Gastroesophageal sphincter (tissue), 4 donors: Measurements from ENCODE around the gene ZBTB32. TPM values are rescaled to one million over a fixed set of nuclear protein-coding genes. Genes with fewer than 3 reads are reported as not detected.
A peak's percentile ranks its signal among the peaks of the same experiment; 100 is the strongest.

Experiments used
- ATAC-seq: fragments of 150-250 bp; one replicate; pipeline ENCODE4 v1.9.1; 2016; ENCODE audit warnings: mild to moderate bottlenecking, moderate library complexity
- H3K27ac ChIP-seq, 4 donors: fragments of 200-600 bp; sonication (generic) in 3 of 4; 1 replicate in 3 of 4; 2 replicates in 1 of 4; pipeline ENCODE4 v1.5.1; 2016 to 2019
- H3K27me3 ChIP-seq: fragments of 200-600 bp; sonication (generic); one replicate; pipeline ENCODE4 v1.5.1; 2019
- H3K36me3 ChIP-seq, 2 donors: fragments of 200-600 bp; sonication (generic); one replicate each; pipeline ENCODE4 v1.5.1; 2019; ENCODE audit warnings: control low read depth in 1 of 2
- H3K4me1 ChIP-seq, 3 donors: fragments of 200-600 bp; sonication (generic); 1 replicate in 2 of 3; 2 replicates in 1 of 3; pipeline ENCODE4 v1.5.1; 2016 to 2019; ENCODE audit warnings: control low read depth in 2 of 3
- H3K4me3 ChIP-seq, 2 donors: fragments of 200-600 bp; sonication (generic); one replicate each; pipeline ENCODE4 v1.5.1; 2019; ENCODE audit warnings: mild to moderate bottlenecking in 1 of 2, moderate library complexity in 1 of 2
- H3K9me3 ChIP-seq, 3 donors: fragments of 200-600 bp; sonication (generic); one replicate each; pipeline ENCODE4 v1.5.1; 2017 to 2019; ENCODE audit warnings: control low read depth in 2 of 3
- EP300 ChIP-seq: sonication (generic); formaldehyde crosslinking; IDR thresholded peaks from one replicate; pipeline ENCODE4 v1.6.1; 2017; ENCODE audit warnings: antibody characterized with exemption, mild to moderate bottlenecking
- POLR2A ChIP-seq, 2 donors: fragments of 450-650 bp; IDR thresholded peaks; one replicate each; pipeline ENCODE4 v1.6.1; 2017; ENCODE audit warnings: antibody characterized with exemption in 2 of 2, mild to moderate bottlenecking in 2 of 2, moderate library complexity in 1 of 2
- POLR2AphosphoS5 ChIP-seq: sonication (generic); formaldehyde crosslinking; IDR thresholded peaks from one replicate; pipeline ENCODE4 v1.6.1; 2017; ENCODE audit warnings: antibody characterized with exemption
- WGBS, 2 donors: methylation state at CpG; one replicate each; pipeline ENCODE4 v1.1.5; 2018; ENCODE audit warnings: low coverage in 1 of 2; 5-methylcytosine and 5-hydroxymethylcytosine counted together
- total RNA-seq, 4 donors: library from RNA; depleted of rRNA; stranded (reverse); fragments of >200 nt; gene quantifications; one replicate each; pipeline ENCODE4 v1.1.0, GENCODE V29; 2016
- TF ChIP-seq, protein P1 (sequence below), 4 experiments: fragments of 200-600 bp in 2 of 4; fragments of 450-650 bp in 2 of 4; sonication (generic) in 1 of 4; IDR thresholded peaks; one replicate each; pipeline ENCODE4 v1.5.1; 2017 to 2019; ENCODE audit warnings: antibody characterized with exemption in 4 of 4, mild to moderate bottlenecking in 2 of 4, moderate library complexity in 2 of 4

Gene ZBTB32
- total RNA-seq, 4 donors from 2014 or later: 0.31 TPM; not detected in 2

DNA sequence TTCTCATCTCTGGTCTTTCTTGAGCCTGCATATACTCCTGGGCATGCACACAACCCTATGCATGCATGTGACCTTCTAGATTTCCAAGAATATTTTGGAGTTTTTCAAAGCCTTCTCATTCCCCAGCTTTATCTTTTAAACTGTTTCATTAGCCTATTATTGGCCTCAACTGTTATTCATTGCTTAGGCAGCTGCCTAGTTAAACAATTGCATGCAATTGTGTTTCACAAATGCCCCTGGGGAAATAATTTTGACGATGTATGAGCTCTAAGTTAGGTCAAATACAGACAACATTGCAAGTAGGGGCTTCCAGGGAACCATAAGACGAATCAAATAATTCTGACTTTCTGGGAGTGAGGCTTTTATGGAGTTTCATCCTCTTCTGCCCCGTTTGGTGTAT lies 40.4 kb upstream of the ZBTB32 start:
- Histone ChIP-seq H3K4me3 (no peak overlapping the region), H3K27ac (no peak overlapping the region), H3K9me3 (no peaks in the 10 kb centered on the region), H3K4me1 (no peaks in the 10 kb centered on the region), H3K27me3 (no peaks in the 10 kb centered on the region), H3K36me3 (peaks cover 0 to 69% of the 10 kb centered on the region in 2 donors)
- TF ChIP-seq POLR2A (IDR thresholded peaks at IDR 0.05): no peak
- TF ChIP-seq EP300: no peak
- TF ChIP-seq POLR2AphosphoS5: no peak
- TF ChIP-seq, protein P1, sequence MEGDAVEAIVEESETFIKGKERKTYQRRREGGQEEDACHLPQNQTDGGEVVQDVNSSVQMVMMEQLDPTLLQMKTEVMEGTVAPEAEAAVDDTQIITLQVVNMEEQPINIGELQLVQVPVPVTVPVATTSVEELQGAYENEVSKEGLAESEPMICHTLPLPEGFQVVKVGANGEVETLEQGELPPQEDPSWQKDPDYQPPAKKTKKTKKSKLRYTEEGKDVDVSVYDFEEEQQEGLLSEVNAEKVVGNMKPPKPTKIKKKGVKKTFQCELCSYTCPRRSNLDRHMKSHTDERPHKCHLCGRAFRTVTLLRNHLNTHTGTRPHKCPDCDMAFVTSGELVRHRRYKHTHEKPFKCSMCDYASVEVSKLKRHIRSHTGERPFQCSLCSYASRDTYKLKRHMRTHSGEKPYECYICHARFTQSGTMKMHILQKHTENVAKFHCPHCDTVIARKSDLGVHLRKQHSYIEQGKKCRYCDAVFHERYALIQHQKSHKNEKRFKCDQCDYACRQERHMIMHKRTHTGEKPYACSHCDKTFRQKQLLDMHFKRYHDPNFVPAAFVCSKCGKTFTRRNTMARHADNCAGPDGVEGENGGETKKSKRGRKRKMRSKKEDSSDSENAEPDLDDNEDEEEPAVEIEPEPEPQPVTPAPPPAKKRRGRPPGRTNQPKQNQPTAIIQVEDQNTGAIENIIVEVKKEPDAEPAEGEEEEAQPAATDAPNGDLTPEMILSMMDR (IDR thresholded peaks at IDR 0.05): no peak
- WGBS, 2 donors: 70 to 83% methylated on average over 3 of the region's 3 CpGs
- no peak for ATAC-seq

DNA sequence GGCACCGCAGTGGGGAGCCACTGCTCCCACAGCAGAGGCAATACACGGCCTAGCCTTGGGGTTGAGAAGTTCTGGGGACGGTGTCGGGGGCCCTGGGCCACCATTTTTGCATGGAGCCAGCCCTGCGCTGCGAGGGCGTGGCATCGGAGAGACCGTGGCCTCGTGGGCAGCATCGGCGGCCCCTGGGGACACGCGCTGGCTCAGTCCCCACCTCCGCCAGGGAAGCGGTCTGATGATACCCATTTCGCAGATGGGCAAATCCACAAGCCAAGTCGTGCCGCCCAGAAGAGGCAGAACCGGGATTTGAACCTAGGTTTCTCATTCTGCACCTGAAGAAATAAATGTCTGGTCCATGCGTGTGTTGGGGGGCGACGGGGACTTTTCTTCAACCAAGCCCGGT lies 39.2 kb upstream of the ZBTB32 start:
- Histone ChIP-seq H3K4me3 (no peak overlapping the region), H3K4me1 (no peaks in the 10 kb centered on the region), H3K27ac (no peak overlapping the region), H3K36me3 (peaks cover 0 to 58% of the 10 kb centered on the region in 2 donors), H3K27me3 (no peaks in the 10 kb centered on the region), H3K9me3 (no peaks in the 10 kb centered on the region)
- no peak for ATAC-seq
- 90 to 95% methylated on average over 7 to 10 of the region's 24 CpGs for WGBS, 2 donors
- no peak for TF ChIP-seq EP300
- TF ChIP-seq POLR2A (IDR thresholded peaks at IDR 0.05): no peak
- no peak for TF ChIP-seq POLR2AphosphoS5
- TF ChIP-seq, protein P1 (IDR thresholded peaks at IDR 0.05): no peak

DNA sequence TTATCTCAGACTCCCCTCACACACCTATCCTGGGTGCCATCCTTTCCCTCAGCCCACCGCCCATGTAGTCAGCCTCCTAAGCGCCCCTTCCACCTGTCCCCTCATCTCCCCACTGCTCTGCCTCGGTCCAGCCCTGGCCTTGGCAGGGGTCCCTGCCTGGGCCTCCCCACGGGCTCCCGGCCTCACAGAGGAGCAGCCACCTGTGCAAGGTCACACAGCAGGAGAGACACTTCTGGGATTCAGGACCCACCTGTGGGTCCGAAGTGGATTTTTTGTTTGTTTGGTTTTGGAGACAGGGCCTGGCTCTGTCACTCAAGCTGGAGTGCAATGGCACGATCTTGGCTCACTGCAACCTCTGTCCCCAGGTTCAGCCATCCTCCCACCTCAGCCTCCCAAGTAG lies 38.8 kb upstream of the ZBTB32 start:
- no peak for ATAC-seq
- Histone ChIP-seq H3K27me3 (no peaks in the 10 kb centered on the region), H3K36me3 (peaks cover 0 to 53% of the 10 kb centered on the region in 2 donors), H3K9me3 (no peaks in the 10 kb centered on the region), H3K4me3 (no peak overlapping the region), H3K4me1 (no peaks in the 10 kb centered on the region), H3K27ac (no peak overlapping the region)
- 40 to 73% methylated on average over 1 to 5 of the region's 7 CpGs for WGBS, 2 donors
- no peak for TF ChIP-seq POLR2AphosphoS5
- TF ChIP-seq EP300: no peak
- TF ChIP-seq, protein P1 (IDR thresholded peaks at IDR 0.05): no peak
- TF ChIP-seq POLR2A (IDR thresholded peaks at IDR 0.05): no peak

DNA sequence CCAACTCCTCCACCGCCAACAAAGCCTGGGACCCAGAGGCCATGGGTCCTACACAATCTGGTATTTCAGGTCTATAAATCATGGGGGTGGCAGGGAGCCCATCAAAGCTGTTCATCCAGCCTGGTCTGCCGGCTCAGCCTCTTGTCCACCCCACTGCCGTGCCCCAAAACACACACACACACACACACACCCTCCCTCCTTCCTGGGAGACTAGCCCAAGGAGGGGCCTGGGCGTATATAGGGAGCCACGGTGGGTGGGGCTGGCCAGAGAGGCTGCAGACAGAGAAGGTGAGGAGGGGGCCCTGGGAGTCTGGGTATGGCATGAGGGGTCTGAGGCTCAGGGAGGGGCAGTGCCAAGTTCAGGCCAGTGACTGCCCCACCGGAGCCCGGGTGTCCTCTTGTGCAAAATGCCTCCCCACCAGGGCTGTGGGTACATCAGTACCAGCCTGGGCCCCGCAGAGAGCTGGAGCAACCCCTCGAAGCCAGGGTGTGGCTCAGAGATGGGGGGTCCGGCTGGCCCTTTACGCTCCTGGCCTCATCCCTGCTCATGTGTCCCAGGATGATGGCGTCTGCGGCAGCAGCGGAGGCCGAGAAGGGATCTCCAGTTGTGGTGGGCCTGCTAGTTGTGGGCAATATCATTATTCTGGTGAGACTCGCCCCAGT lies 38.0 kb upstream of the ZBTB32 start, which contains the start of gene UPK1A:
UPK1A (plus strand) TSS at position 267 of the 663 bp plus-strand sequence; CDS start at position 563, 296 bp downstream.
- WGBS, 2 donors: 0% methylated on average over 1 to 2 of the region's 16 CpGs
- H3K9me3 ChIP-seq: no peaks in the 10 kb centered on the region
- H3K4me3 ChIP-seq: no peak within 1 kb of the TSS
- no peaks in the 10 kb centered on the region for H3K27me3 ChIP-seq
- ATAC-seq: peak; percentile 39
- H3K4me1 ChIP-seq: no peaks in the 10 kb centered on the region
- TF ChIP-seq, protein P1 (IDR thresholded peaks at IDR 0.05): no peak
- TF ChIP-seq EP300: no peak
- TF ChIP-seq POLR2AphosphoS5: no peak
- no peak for TF ChIP-seq POLR2A (IDR thresholded peaks at IDR 0.05)
- H3K27ac ChIP-seq: no peak within 1 kb of the TSS
- peaks cover 0 to 45% of the 10 kb centered on the region in 2 donors for H3K36me3 ChIP-seq

DNA sequence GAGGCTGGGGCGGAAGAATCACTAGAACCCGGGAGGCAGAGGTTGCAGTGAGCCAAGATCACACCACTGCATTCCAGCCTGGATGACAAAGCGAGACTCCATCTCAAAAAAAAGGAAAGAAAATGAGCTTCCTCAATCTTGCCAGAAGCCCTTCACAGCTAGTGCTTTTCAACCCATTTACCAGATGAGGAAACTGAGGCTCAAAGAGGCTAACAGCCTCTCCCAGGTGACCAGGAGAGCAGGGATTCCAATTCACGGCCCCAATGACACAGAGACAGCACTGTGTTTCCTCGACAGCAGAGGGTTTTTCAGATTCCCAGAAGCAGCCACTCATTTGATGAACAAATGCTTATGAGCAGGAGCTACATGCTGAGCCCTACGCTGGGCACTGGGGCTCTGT lies 34.8 kb upstream of the ZBTB32 start:
- no peak overlapping the region for H3K4me3 ChIP-seq
- TF ChIP-seq, protein P1 (IDR thresholded peaks at IDR 0.05): no peak
- no peak for TF ChIP-seq POLR2AphosphoS5
- no peak for TF ChIP-seq POLR2A (IDR thresholded peaks at IDR 0.05)
- TF ChIP-seq EP300: no peak
- peaks cover 0 to 9% (median 0%) of the 10 kb centered on the region in 3 donors for H3K4me1 ChIP-seq
- H3K27ac ChIP-seq: no peak overlapping the region
- H3K9me3 ChIP-seq: no peaks in the 10 kb centered on the region
- WGBS, 2 donors: 70 to 72% methylated on average over 2 to 4 of the region's 6 CpGs
- H3K36me3 ChIP-seq: peaks cover 0 to 14% of the 10 kb centered on the region in 2 donors
- H3K27me3 ChIP-seq: peaks cover 31% of the 10 kb centered on the region
- ATAC-seq: no peak
